ENCODE measurements around the gene TGFB1I1.
"Not testable (repeated sequence)": the region's sequence is repeated elsewhere in the genome, so short reads cannot be mapped to it uniquely, and the experiment has no call there.

The TGFB1I1 gene

GRCh38 chr16:31440516-31441184 lies 31.3 kb upstream of the TGFB1I1 start:
- no peak overlapping the region for H3K9ac ChIP-seq (ENCODE audit: low read depth, low read length, poor library complexity)
- no peaks in the 10 kb centered on the region for H3K27me3 ChIP-seq (ENCODE audit: control insufficient read depth in 3 of 3, insufficient read depth in 3 of 3, low read depth in 1 of 3, low read length in 3 of 3)
- H3K4me2 ChIP-seq (ENCODE audit: insufficient read depth, low read length, poor library complexity, severe bottlenecking), result no peak overlapping the region
- H3K4ac ChIP-seq (ENCODE audit: low read length), result no peak overlapping the region
- no peaks in the 10 kb centered on the region for H3K4me1 ChIP-seq (ENCODE audit: control insufficient read depth in 2 of 2, insufficient read depth in 1 of 2, low read depth in 1 of 2, low read length in 2 of 2)
- no peak overlapping the region for H2AFZ ChIP-seq (ENCODE audit: low read length)
- WGBS, 2 donors (ENCODE audit: extremely low coverage in 2 of 2, insufficient read length in 2 of 2, insufficient replicate concordance in 1 of 2), result no CpG with 5 or more reads among the region's 4 CpGs
- H2BK120ac ChIP-seq (ENCODE audit: low read depth, low read length), result no peak overlapping the region
- H3K23ac ChIP-seq (ENCODE audit: low read depth, low read length, poor library complexity), result no peak overlapping the region
- no peaks in the 10 kb centered on the region for H3K36me3 ChIP-seq (replicated peaks in 1 of 2; ENCODE audit: control insufficient read depth in 2 of 2, insufficient read depth in 2 of 2, low read length in 2 of 2)
- H3K18ac ChIP-seq (ENCODE audit: low read length), result no peak overlapping the region
- H2BK15ac ChIP-seq (ENCODE audit: low read length), result no peak overlapping the region
- no peak overlapping the region for H4K91ac ChIP-seq (ENCODE audit: low read depth, low read length, poor library complexity)
- H3K9me3 ChIP-seq (replicated peaks in 1 of 2; ENCODE audit: control insufficient read depth in 2 of 2, insufficient read depth in 1 of 2, low read depth in 1 of 2, low read length in 2 of 2), result no peaks in the 10 kb centered on the region
- H2BK12ac ChIP-seq (ENCODE audit: low read length), result no peak overlapping the region
- no peak overlapping the region for H2AK5ac ChIP-seq (ENCODE audit: low read depth, low read length)
- no peak overlapping the region for H3K27ac ChIP-seq (replicated peaks; ENCODE audit: low read length)
- DNase-seq (ENCODE audit: low spot score), result no peak
- H2BK5ac ChIP-seq (ENCODE audit: low read length), result no peak overlapping the region
- H3K79me1 ChIP-seq (ENCODE audit: low read depth, low read length), result no peaks in the 10 kb centered on the region
- H3K4me3 ChIP-seq (ENCODE audit: low read length in 2 of 2), result no peak overlapping the region
- no peak overlapping the region for H4K8ac ChIP-seq (ENCODE audit: low read depth, low read length)
- H3K14ac ChIP-seq (ENCODE audit: low read length), result no peak overlapping the region

- no peak overlapping the region for H3K9ac ChIP-seq (ENCODE audit: low read depth, low read length, poor library complexity)
- no peak overlapping the region for H2BK120ac ChIP-seq (ENCODE audit: low read depth, low read length)
- H3K18ac ChIP-seq (ENCODE audit: low read length), result no peak overlapping the region
- H3K4me2 ChIP-seq (ENCODE audit: insufficient read depth, low read length, poor library complexity, severe bottlenecking), result peak overlapping the region; percentile 11
- H3K23ac ChIP-seq (ENCODE audit: low read depth, low read length, poor library complexity), result no peak overlapping the region
- no peaks in the 10 kb centered on the region for H3K27me3 ChIP-seq (ENCODE audit: control insufficient read depth in 3 of 3, insufficient read depth in 3 of 3, low read depth in 1 of 3, low read length in 3 of 3)
- H2BK12ac ChIP-seq (ENCODE audit: low read length), result no peak overlapping the region
- H3K14ac ChIP-seq (ENCODE audit: low read length), result peak overlapping the region; percentile 31
- H3K4me3 ChIP-seq (ENCODE audit: low read length in 2 of 2), result peak overlapping the region in 1 of 2 donors; percentile 76
- H4K8ac ChIP-seq (ENCODE audit: low read depth, low read length), result peak overlapping the region; percentile 96
- H2BK5ac ChIP-seq (ENCODE audit: low read length), result peak overlapping the region; percentile 39
- no peak overlapping the region for H2AK5ac ChIP-seq (ENCODE audit: low read depth, low read length)
- no peak for DNase-seq (ENCODE audit: low spot score)
- no peak overlapping the region for H3K4ac ChIP-seq (ENCODE audit: low read length)
- no peak overlapping the region for H2AFZ ChIP-seq (ENCODE audit: low read length)
- no peak overlapping the region for H4K91ac ChIP-seq (ENCODE audit: low read depth, low read length, poor library complexity)
- H3K9me3 ChIP-seq (replicated peaks in 1 of 2; ENCODE audit: control insufficient read depth in 2 of 2, insufficient read depth in 1 of 2, low read depth in 1 of 2, low read length in 2 of 2), result no peaks in the 10 kb centered on the region
- H3K79me1 ChIP-seq (ENCODE audit: low read depth, low read length), result no peaks in the 10 kb centered on the region
- no peaks in the 10 kb centered on the region for H3K4me1 ChIP-seq (ENCODE audit: control insufficient read depth in 2 of 2, insufficient read depth in 1 of 2, low read depth in 1 of 2, low read length in 2 of 2)
- H2BK15ac ChIP-seq (ENCODE audit: low read length), result no peak overlapping the region
- H3K27ac ChIP-seq (replicated peaks; ENCODE audit: low read length), result no peak overlapping the region
- no peaks in the 10 kb centered on the region for H3K36me3 ChIP-seq (replicated peaks in 1 of 2; ENCODE audit: control insufficient read depth in 2 of 2, insufficient read depth in 2 of 2, low read length in 2 of 2)
- WGBS, 2 donors (ENCODE audit: extremely low coverage in 2 of 2, insufficient read length in 2 of 2, insufficient replicate concordance in 1 of 2), result no CpG with 5 or more reads among the region's 34 CpGs
Observed at GRCh38 chr16:31441956-31442355, 30.0 kb upstream of the TGFB1I1 start.

GRCh38 chr16:31445931-31446330 lies 26.0 kb upstream of the TGFB1I1 start:
- no CpG with 5 or more reads among the region's 6 CpGs for WGBS, 2 donors (ENCODE audit: extremely low coverage in 2 of 2, insufficient read length in 2 of 2, insufficient replicate concordance in 1 of 2)

GRCh38 chr16:31451201-31451600 lies 20.8 kb upstream of the TGFB1I1 start:
- Histone ChIP-seq H2AFZ (ENCODE audit: low read length) (peak overlapping the region; percentile 41), H3K4me1 (ENCODE audit: control insufficient read depth in 2 of 2, insufficient read depth in 1 of 2, low read depth in 1 of 2, low read length in 2 of 2) (peaks cover 12 to 18% of the 10 kb centered on the region in 2 donors), H3K4me2 (ENCODE audit: insufficient read depth, low read length, poor library complexity, severe bottlenecking) (no peak overlapping the region), H3K4ac (ENCODE audit: low read length) (no peak overlapping the region), H3K36me3 (replicated peaks in 1 of 2; ENCODE audit: control insufficient read depth in 2 of 2, insufficient read depth in 2 of 2, low read length in 2 of 2) (peaks cover 4 to 11% of the 10 kb centered on the region in 2 donors), H3K23ac (ENCODE audit: low read depth, low read length, poor library complexity) (no peak overlapping the region), H3K79me1 (ENCODE audit: low read depth, low read length) (peaks cover 2% of the 10 kb centered on the region), H2AK5ac (ENCODE audit: low read depth, low read length) (no peak overlapping the region), H2BK5ac (ENCODE audit: low read length) (no peak overlapping the region), H4K8ac (ENCODE audit: low read depth, low read length) (no peak overlapping the region), H3K18ac (ENCODE audit: low read length) (no peak overlapping the region), H2BK12ac (ENCODE audit: low read length) (no peak overlapping the region), H2BK120ac (ENCODE audit: low read depth, low read length) (no peak overlapping the region), H3K14ac (ENCODE audit: low read length) (no peak overlapping the region), H3K9ac (ENCODE audit: low read depth, low read length, poor library complexity) (no peak overlapping the region), H3K27ac (replicated peaks; ENCODE audit: low read length) (no peak overlapping the region), H3K27me3 (ENCODE audit: control insufficient read depth in 3 of 3, insufficient read depth in 3 of 3, low read depth in 1 of 3, low read length in 3 of 3) (no peaks in the 10 kb centered on the region), H2BK15ac (ENCODE audit: low read length) (no peak overlapping the region), H3K4me3 (ENCODE audit: low read length in 2 of 2) (no peak overlapping the region), H4K91ac (ENCODE audit: low read depth, low read length, poor library complexity) (no peak overlapping the region), H3K9me3 (replicated peaks in 1 of 2; ENCODE audit: control insufficient read depth in 2 of 2, insufficient read depth in 1 of 2, low read depth in 1 of 2, low read length in 2 of 2) (no peaks in the 10 kb centered on the region)
- no peak for DNase-seq (ENCODE audit: low spot score)
- WGBS, 2 donors (ENCODE audit: extremely low coverage in 2 of 2, insufficient read length in 2 of 2, insufficient replicate concordance in 1 of 2), result no CpG with 5 or more reads among the region's 5 CpGs

More at GRCh38 chr16:31445931-31446330, 26.0 kb upstream of the TGFB1I1 start:
- H3K4ac ChIP-seq (ENCODE audit: low read length); H2AK5ac ChIP-seq (ENCODE audit: low read depth, low read length); H2BK5ac ChIP-seq (ENCODE audit: low read length); H3K79me1 ChIP-seq (ENCODE audit: low read depth, low read length); H3K4me3 ChIP-seq (ENCODE audit: low read length in 2 of 2); H4K8ac ChIP-seq (ENCODE audit: low read depth, low read length); H2BK12ac ChIP-seq (ENCODE audit: low read length); H3K27me3 ChIP-seq (ENCODE audit: control insufficient read depth in 3 of 3, insufficient read depth in 3 of 3, low read depth in 1 of 3, low read length in 3 of 3); H3K23ac ChIP-seq (ENCODE audit: low read depth, low read length, poor library complexity); H2BK120ac ChIP-seq (ENCODE audit: low read depth, low read length); H2AFZ ChIP-seq (ENCODE audit: low read length); H3K4me2 ChIP-seq (ENCODE audit: insufficient read depth, low read length, poor library complexity, severe bottlenecking); H3K14ac ChIP-seq (ENCODE audit: low read length); H3K9ac ChIP-seq (ENCODE audit: low read depth, low read length, poor library complexity); H3K4me1 ChIP-seq (ENCODE audit: control insufficient read depth in 2 of 2, insufficient read depth in 1 of 2, low read depth in 1 of 2, low read length in 2 of 2); H4K91ac ChIP-seq (ENCODE audit: low read depth, low read length, poor library complexity); DNase-seq (ENCODE audit: low spot score); H2BK15ac ChIP-seq (ENCODE audit: low read length); H3K36me3 ChIP-seq (replicated peaks in 1 of 2; ENCODE audit: control insufficient read depth in 2 of 2, insufficient read depth in 2 of 2, low read length in 2 of 2); H3K9me3 ChIP-seq (replicated peaks in 1 of 2; ENCODE audit: control insufficient read depth in 2 of 2, insufficient read depth in 1 of 2, low read depth in 1 of 2, low read length in 2 of 2); H3K27ac ChIP-seq (replicated peaks; ENCODE audit: low read length); H3K18ac ChIP-seq (ENCODE audit: low read length): not testable (repeated sequence)

Data from neuronal stem cell (in vitro differentiated cells).